K562 (cell line): ENCODE measurements around the gene M6PR. TPM values are rescaled to one million over a fixed set of nuclear protein-coding genes. Genes with fewer than 3 reads are reported as not detected.
A peak's percentile ranks its signal among the peaks of the same experiment; 100 is the strongest.

Experiments
- ATF7 ChIP-seq: fragments of 450-650 bp; IDR thresholded peaks from 2 replicates; pipeline ENCODE4 v1.7.1; 2014; ENCODE audit warnings: mild to moderate bottlenecking, moderate library complexity
- BCLAF1 ChIP-seq, 2 experiments: fragments of 450-650 bp in 1 of 2; IDR thresholded peaks; 2 replicates each; pipeline ENCODE4 v1.6.1; 2011 to 2017; ENCODE audit warnings: low read depth in 2 of 2, antibody characterized with exemption in 1 of 2, borderline replicate concordance in 1 of 2, low read length in 1 of 2, mild to moderate bottlenecking in 1 of 2, mixed read lengths in 1 of 2; ENCODE audit not compliant: control insufficient read depth in 1 of 2
- CAMTA2 ChIP-seq: fragments of 250-450 bp; sonication (Bioruptor Pico); conservative IDR thresholded peaks from 2 replicates; pipeline ENCODE4 v1.5.1; 2022
- CHAMP1 ChIP-seq: fragments of 450-650 bp; IDR thresholded peaks from 2 replicates; pipeline ENCODE4 v1.6.1; 2016; ENCODE audit warnings: mild to moderate bottlenecking
- ETV6 ChIP-seq, 3 experiments: fragments of 150-350 bp in 1 of 3; sonication (generic) in 1 of 3; formaldehyde crosslinking in 1 of 3; IDR thresholded peaks; 2 replicates each; pipeline versions ENCODE4 v1.6.1 to v1.8.0; 2014 to 2022; ENCODE audit warnings: borderline replicate concordance in 2 of 3, low read depth in 2 of 3, antibody characterized with exemption in 1 of 3, low read length in 1 of 3, mild to moderate bottlenecking in 1 of 3, missing genetic modification reagents in 1 of 3
- HMGN3 ChIP-seq: IDR thresholded peaks from 2 replicates; pipeline ENCODE4 v1.6.1; 2011; ENCODE audit warnings: borderline replicate concordance, low read depth, mild to moderate bottlenecking, mixed read lengths, low read length; ENCODE audit not compliant: insufficient read length; ENCODE audit errors: extremely low read depth
- HNRNPH1 ChIP-seq: fragments of 200-400 bp; formaldehyde crosslinking; optimal IDR thresholded peaks from 2 replicates; pipeline ENCODE3; 2017; ENCODE audit warnings: low read depth, mild to moderate bottlenecking, low read length, moderate library complexity
- MEF2D ChIP-seq: conservative IDR thresholded peaks from 2 replicates; pipeline ENCODE4 v1.6.1; 2016; ENCODE audit warnings: low read depth, missing genetic modification characterization, missing compliant biosample characterization
- MEIS2 ChIP-seq: fragments of 450-650 bp; IDR thresholded peaks from 2 replicates; pipeline ENCODE4 v1.6.1; 2014; ENCODE audit warnings: mild to moderate bottlenecking; ENCODE audit not compliant: partially characterized antibody
- NEUROD1 ChIP-seq: fragments of 150-350 bp; IDR thresholded peaks from 2 replicates; pipeline ENCODE4 v1.6.1; 2014; ENCODE audit warnings: borderline replicate concordance, low read length, low read depth; ENCODE audit not compliant: partially characterized antibody
- NRF1 ChIP-seq, 2 experiments: fragments of 450-650 bp; IDR thresholded peaks in 1 of 2; conservative IDR thresholded peaks in 1 of 2; 2 replicates each; pipeline ENCODE4 v1.6.1; 2014; ENCODE audit warnings: mild to moderate bottlenecking in 2 of 2
- PURB ChIP-seq: sonication (generic); formaldehyde crosslinking; IDR thresholded peaks from 2 replicates; pipeline ENCODE4 v1.9.0; 2021; ENCODE audit warnings: low read depth, mild to moderate bottlenecking, missing genetic modification reagents
- SMARCA5 ChIP-seq: fragments of 450-650 bp; IDR thresholded peaks from 2 replicates; pipeline ENCODE4 v1.6.1; 2016
- TFAM ChIP-seq: fragments of 250-450 bp; sonication (Bioruptor Pico); conservative IDR thresholded peaks from 2 replicates; pipeline ENCODE4 v1.5.0; 2021; ENCODE audit warnings: mild to moderate bottlenecking, moderate library complexity
- ZBTB12 ChIP-seq: fragments of 250-450 bp; sonication (Bioruptor Pico); IDR thresholded peaks from 2 replicates; pipeline ENCODE4 v1.4.0; 2020
- ZBTB17 ChIP-seq: fragments of 450-650 bp; formaldehyde crosslinking; IDR thresholded peaks from 2 replicates; pipeline ENCODE4 v1.4.0; 2020; ENCODE audit warnings: mild to moderate bottlenecking
- ZC3H11A ChIP-seq: IDR thresholded peaks from 2 replicates; pipeline ENCODE4 v1.6.1; 2012; ENCODE audit warnings: low read depth, low read length, improper control_type of control experiment
- ZNF12 ChIP-seq: sonication (generic); formaldehyde crosslinking; IDR thresholded peaks from 2 replicates; pipeline ENCODE4 v1.4.0; 2020; ENCODE audit warnings: mild to moderate bottlenecking, missing genetic modification reagents
- ZNF224 ChIP-seq: sonication (generic); formaldehyde crosslinking; IDR thresholded peaks from 2 replicates; pipeline ENCODE4 v1.8.0; 2022; ENCODE audit warnings: mild to moderate bottlenecking, missing genetic modification reagents
- ZNF274 ChIP-seq: IDR thresholded peaks from 2 replicates; pipeline ENCODE4 v1.6.1; 2011; ENCODE audit warnings: low read depth, mild to moderate bottlenecking, low read length, moderate library complexity, borderline replicate concordance
- ZNF347 ChIP-seq: fragments of 450-650 bp; formaldehyde crosslinking; IDR thresholded peaks from 2 replicates; pipeline ENCODE4 v1.4.0; 2020; ENCODE audit warnings: low read depth, mild to moderate bottlenecking, moderate library complexity
- polyA plus RNA-seq, 8 experiments: library from polyadenylated mRNA; depleted of rRNA in 4 of 8; stranded (reverse) in 5 of 8; unstranded in 3 of 8; fragments of >200 nt; fragmentation: Nextera tagmentation in 2 of 8; fragmentation: Illumina TruSeq in 1 of 8; extraction: Ambion mirVana in 2 of 8; extraction: Trizol in 1 of 8; gene quantifications; 2 replicates each; pipeline versions ENCODE4 v1.2.1 to v1.2.3, GENCODE V29; 2011 to 2014; ENCODE audit warnings: inconsistent platforms in 1 of 8, missing spikeins in 1 of 8
- total RNA-seq, 7 experiments: library from RNA; depleted of rRNA in 6 of 7; stranded (reverse); fragments of >200 nt in 6 of 7; fragmentation: Illumina TruSeq in 2 of 7; extraction: Trizol in 2 of 7; gene quantifications; 2 replicates each; pipeline versions ENCODE4 v1.2.1 to v1.2.3, GENCODE V29; 2011 to 2021; ENCODE audit warnings: low replicate concordance in 1 of 7

The M6PR gene
- total and polyA plus RNA-seq, 9 of the 15 experiments (the other 6 are each of a cell fraction or from before 2014, with no cell fraction given), result 78.6 to 159 (median 112) TPM

- TF ChIP-seq ETV6 (IDR thresholded peaks at IDR 0.05; ENCODE audit: borderline replicate concordance in 1 of 2, low read depth in 2 of 2, low read length in 1 of 2) (no peak), ETV6 (CRISPR knock-in tag; IDR thresholded peaks at IDR 0.05; ENCODE audit: borderline replicate concordance) (no peak), CHAMP1 (no peak), ZBTB12 (CRISPR knock-in tag) (no peak), ZNF347 (CRISPR knock-in tag) (no peak), ATF7 (no peak), MEIS2 (peak; percentile 53), ZC3H11A (no peak), ZNF224 (CRISPR knock-in tag) (no peak), CAMTA2 (CRISPR knock-in tag) (no peak), SMARCA5 (no peak), NEUROD1 (no peak), ZNF274 (no peak), ZBTB17 (CRISPR knock-in tag) (no peak), HNRNPH1 (no peak), ZNF12 (no peak), NRF1 (conservative IDR thresholded peaks at IDR 0.05 in 1 of 2, IDR thresholded peaks at IDR 0.05 in 1 of 2) (no peak), BCLAF1 (IDR thresholded peaks at IDR 0.05; ENCODE audit: borderline replicate concordance in 1 of 2, control insufficient read depth in 1 of 2, low read depth in 2 of 2, low read length in 1 of 2) (no peak), PURB (CRISPR knock-in tag) (no peak), TFAM (CRISPR knock-in tag) (no peak), HMGN3 (no peak), MEF2D (tag) (no peak)
Measured at GRCh38 chr12:8996682-8997405, 47.4 kb upstream of the M6PR start (continued).
